ENCODE measurements around the gene CDH23.

DNA sequence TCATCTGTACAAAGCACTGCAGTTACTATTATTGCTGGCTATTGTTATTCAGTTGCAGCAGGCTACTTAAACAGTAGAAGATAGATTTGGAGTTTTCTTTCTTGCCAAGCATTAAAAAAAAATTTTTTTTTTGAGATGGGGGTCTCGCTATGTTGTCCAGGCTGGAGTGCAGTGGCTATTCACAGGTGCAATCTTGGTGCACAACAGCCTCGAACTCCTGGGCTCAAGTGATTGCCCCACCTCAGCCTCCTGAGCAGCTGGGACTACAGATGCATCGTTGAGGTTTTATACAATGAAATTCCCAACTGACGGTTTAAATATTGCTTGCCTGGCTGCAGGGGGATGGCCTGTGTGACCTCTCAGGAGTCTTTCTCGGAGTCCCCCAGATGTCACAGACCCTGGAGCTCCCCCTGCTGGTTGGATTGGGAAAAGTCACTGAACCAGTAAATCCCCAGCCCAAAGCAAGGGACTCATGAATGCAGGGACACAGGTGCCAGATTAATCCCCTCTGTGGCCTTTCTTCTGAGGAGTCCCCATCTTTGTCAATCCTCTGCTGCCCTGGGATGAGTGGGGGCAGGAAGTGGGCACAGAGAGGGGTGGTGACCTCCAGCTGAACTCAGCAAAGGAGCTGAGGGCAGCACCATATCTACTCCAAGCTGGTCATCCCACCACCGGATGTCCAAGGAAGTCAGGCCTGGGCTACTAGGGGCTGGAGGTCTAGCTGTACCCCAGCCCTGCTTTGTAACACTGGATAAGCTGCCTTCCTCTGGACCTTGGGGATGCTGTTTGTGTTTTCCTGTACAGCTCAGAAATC is 173.3 kb downstream of the CDH23 start:
- TF ChIP-seq ZNF384 (IDR thresholded peaks at IDR 0.05) (no peak), BHLHE40 (IDR thresholded peaks at IDR 0.05; ENCODE audit: borderline replicate concordance) (no peak), ELF4 (IDR thresholded peaks at IDR 0.05) (no peak), SUZ12 (IDR thresholded peaks at IDR 0.05) (no peak), SP1 (IDR thresholded peaks at IDR 0.05) (no peak), HDGF (IDR thresholded peaks at IDR 0.05; ENCODE audit: borderline replicate concordance) (no peak), TARDBP (IDR thresholded peaks at IDR 0.05) (no peak), LEF1 (IDR thresholded peaks at IDR 0.05; ENCODE audit: borderline replicate concordance) (no peak), NFRKB (IDR thresholded peaks at IDR 0.05) (no peak), FOXA1 (IDR thresholded peaks at IDR 0.05) (no peak)

Measured in HEK293T (cell line).